SJCRH30 (cell line): Measurements from ENCODE around the gene NFKB2. TPM values are rescaled to one million over a fixed set of nuclear protein-coding genes. Genes with fewer than 3 reads are reported as not detected.

Experiments
- DNase-seq, 2 experiments: peaks; one replicate each; pipeline ENCODE4 v3.0.0-alpha.2; 2015 to 2020
- H3K27ac ChIP-seq: fragments of 250-450 bp; sonication (Bioruptor Pico); 2 replicates; pipeline ENCODE4 v1.5.1; 2020; ENCODE audit warnings: mild to moderate bottlenecking, moderate library complexity
- H3K27me3 ChIP-seq: fragments of 250-450 bp; sonication (Bioruptor Pico); 2 replicates; pipeline ENCODE4 v1.5.1; 2020; ENCODE audit warnings: mild to moderate bottlenecking, moderate library complexity
- H3K36me3 ChIP-seq: fragments of 250-450 bp; sonication (Bioruptor Pico); 2 replicates; pipeline ENCODE4 v1.5.1; 2020; ENCODE audit warnings: mild to moderate bottlenecking, moderate library complexity
- H3K4me1 ChIP-seq: fragments of 250-450 bp; sonication (Bioruptor Pico); 2 replicates; pipeline ENCODE4 v1.5.1; 2020; ENCODE audit warnings: mild to moderate bottlenecking, moderate library complexity
- H3K4me3 ChIP-seq: fragments of 250-450 bp; sonication (Bioruptor Pico); 2 replicates; pipeline ENCODE4 v1.5.1; 2020; ENCODE audit warnings: mild to moderate bottlenecking, moderate library complexity
- H3K9me3 ChIP-seq: fragments of 250-450 bp; sonication (Bioruptor Pico); replicated peaks from 2 replicates; pipeline ENCODE4 v1.5.1; 2020; ENCODE audit warnings: mild to moderate bottlenecking, moderate library complexity
- total RNA-seq: library from RNA; depleted of rRNA; stranded (reverse); fragments of >200 nt; shearing (Covaris generic); gene quantifications from 2 replicates; pipeline ENCODE4 v1.2.3, GENCODE V29; 2014

Gene NFKB2
- total RNA-seq, 1 experiment from 2014 or later, result 25.3 TPM

GRCh38 chr10:102384053-102384452 lies 11.5 kb upstream of the NFKB2 start:
- Histone ChIP-seq H3K9me3 (no peaks in the 10 kb centered on the region), H3K4me1 (no peaks in the 10 kb centered on the region), H3K27ac (no peak overlapping the region), H3K27me3 (no peaks in the 10 kb centered on the region), H3K4me3 (no peak overlapping the region), H3K36me3 (peaks cover 47% of the 10 kb centered on the region)
- no peak for DNase-seq

GRCh38 chr10:102384606-102385429 lies 10.7 kb upstream of the NFKB2 start:
- peaks cover 40% of the 10 kb centered on the region for H3K36me3 ChIP-seq
- no peak overlapping the region for H3K4me3 ChIP-seq
- no peaks in the 10 kb centered on the region for H3K9me3 ChIP-seq
- no peaks in the 10 kb centered on the region for H3K27me3 ChIP-seq
- no peak overlapping the region for H3K27ac ChIP-seq
- no peak for DNase-seq
- H3K4me1 ChIP-seq, result no peaks in the 10 kb centered on the region

GRCh38 chr10:102389894-102390293 lies 5.6 kb upstream of the NFKB2 start:
- H3K27me3 ChIP-seq, result no peaks in the 10 kb centered on the region
- H3K27ac ChIP-seq, result no peak overlapping the region
- no peak for DNase-seq
- 0 out of 2 replicates have a peak, but pooled peaks cover 3% of the 10 kb centered on the region for H3K4me1 ChIP-seq
- H3K9me3 ChIP-seq, result no peaks in the 10 kb centered on the region
- no peak overlapping the region for H3K4me3 ChIP-seq
- H3K36me3 ChIP-seq, result no peaks in the 10 kb centered on the region

DNA sequence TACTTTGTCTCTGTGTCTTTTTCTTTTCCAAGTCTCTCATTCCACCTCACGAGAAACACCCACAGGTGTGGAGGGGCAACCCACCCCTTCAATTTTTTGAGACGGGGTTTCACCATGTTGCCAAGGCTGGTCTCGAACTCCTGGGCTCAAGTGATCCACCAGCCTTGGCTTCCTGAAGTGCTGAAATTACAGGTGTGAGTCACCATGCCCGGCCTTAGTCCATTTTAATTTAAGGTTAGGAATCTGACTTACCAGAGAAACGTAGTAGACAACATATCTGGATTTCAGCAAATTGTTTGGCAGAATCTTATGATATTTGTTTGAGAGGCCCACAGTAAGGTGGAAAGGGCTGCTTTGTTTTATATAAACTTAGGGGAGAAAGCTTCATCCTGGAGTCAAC lies 3.2 kb upstream of the NFKB2 start:
- Histone ChIP-seq H3K36me3 (no peaks in the 10 kb centered on the region), H3K27me3 (no peaks in the 10 kb centered on the region)

DNA sequence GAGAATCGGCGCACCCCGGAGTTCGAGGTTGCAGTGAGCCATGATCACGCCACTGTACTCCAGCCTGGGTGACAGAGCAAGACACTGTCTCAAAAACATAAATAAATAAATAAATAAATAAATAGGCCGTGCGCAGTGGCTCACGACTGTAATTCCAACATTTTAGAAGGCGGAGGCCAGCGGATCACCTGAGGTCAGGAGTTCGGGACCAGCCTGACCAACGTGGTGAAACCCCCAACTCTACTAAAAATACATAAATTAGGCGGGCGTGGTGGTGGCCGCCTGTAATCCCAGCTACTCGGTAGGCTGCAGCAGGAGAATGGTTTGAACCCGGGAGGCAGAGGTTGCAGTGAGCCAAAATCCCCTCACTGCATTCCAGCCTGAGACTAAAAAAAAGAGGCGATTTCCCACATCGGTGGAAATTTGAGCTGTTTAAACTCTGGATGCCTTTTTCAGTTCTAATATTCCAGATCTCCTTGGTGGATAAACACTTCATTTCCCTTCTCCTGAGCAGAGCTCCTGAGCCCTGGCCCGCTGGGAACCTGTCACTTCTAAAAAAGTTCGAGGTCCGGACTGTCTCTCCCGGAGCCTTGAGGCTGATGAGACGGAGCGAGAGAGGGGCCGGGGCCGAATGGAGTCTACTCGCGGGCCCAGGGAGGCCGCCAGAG lies 2.0 kb upstream of the NFKB2 start:
- DNase-seq, result no peak
- peaks cover 8% of the 10 kb centered on the region; the same call in 1 of the 2 replicates for H3K4me1 ChIP-seq
- H3K36me3 ChIP-seq, result no peaks in the 10 kb centered on the region
- no peaks in the 10 kb centered on the region for H3K27me3 ChIP-seq
- H3K9me3 ChIP-seq, result no peaks in the 10 kb centered on the region
- peak overlapping the region; percentile 45; the same call in 1 of the 2 replicates for H3K27ac ChIP-seq
- peak overlapping the region; percentile 83 for H3K4me3 ChIP-seq

More for the DNA sequence above, 3.2 kb upstream of the NFKB2 start:
- H3K4me1 ChIP-seq, result peaks cover 8% of the 10 kb centered on the region; the same call in 1 of the 2 replicates
- no peak for DNase-seq
- no peaks in the 10 kb centered on the region for H3K9me3 ChIP-seq
- no peak overlapping the region for H3K27ac ChIP-seq
- H3K4me3 ChIP-seq, result no peak overlapping the region

DNA sequence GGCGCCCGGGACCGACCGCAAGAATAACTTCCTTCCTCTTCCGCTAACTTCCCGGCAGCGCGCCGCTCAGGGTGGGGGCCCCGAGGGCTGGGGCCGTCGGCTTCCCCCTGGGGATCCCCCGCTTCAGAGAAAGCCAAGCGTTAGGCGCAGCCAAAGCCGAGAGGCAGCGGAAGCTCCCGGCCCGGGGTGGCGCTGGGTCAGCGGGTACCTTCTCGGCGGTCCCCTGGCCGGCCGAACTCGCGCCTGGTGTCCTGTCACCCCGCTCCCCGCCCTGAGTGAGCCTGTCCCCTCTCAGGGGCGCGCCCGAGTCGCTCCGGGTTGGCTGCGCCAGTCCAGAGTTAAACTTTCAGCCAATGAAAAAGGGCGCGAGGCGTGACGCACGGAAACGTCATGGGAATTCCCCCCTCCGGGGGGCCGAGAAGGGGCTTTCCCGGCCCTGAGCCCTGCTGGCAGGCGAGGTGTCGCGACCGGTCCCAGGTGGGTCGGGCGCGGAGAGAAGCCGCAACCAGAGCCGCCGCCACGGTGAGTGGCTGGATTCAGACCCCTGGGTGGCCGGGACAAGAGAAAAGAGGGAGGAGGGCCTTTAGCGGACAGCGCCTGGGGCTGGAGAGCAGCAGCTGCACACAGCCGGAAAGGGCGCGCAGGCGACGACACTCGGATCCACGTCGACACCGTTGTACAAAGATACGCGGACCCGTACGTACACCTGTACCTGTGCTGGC lies 1.3 kb upstream of the NFKB2 start:
- H3K36me3 ChIP-seq, result no peaks in the 10 kb centered on the region
- H3K4me3 ChIP-seq, result peak overlapping the region; percentile 83
- H3K27me3 ChIP-seq, result no peaks in the 10 kb centered on the region
- peaks cover 8% of the 10 kb centered on the region; the same call in 1 of the 2 replicates for H3K4me1 ChIP-seq
- peak; percentile 99 for DNase-seq
- H3K9me3 ChIP-seq, result no peaks in the 10 kb centered on the region
- H3K27ac ChIP-seq, result peak overlapping the region; percentile 45

DNA sequence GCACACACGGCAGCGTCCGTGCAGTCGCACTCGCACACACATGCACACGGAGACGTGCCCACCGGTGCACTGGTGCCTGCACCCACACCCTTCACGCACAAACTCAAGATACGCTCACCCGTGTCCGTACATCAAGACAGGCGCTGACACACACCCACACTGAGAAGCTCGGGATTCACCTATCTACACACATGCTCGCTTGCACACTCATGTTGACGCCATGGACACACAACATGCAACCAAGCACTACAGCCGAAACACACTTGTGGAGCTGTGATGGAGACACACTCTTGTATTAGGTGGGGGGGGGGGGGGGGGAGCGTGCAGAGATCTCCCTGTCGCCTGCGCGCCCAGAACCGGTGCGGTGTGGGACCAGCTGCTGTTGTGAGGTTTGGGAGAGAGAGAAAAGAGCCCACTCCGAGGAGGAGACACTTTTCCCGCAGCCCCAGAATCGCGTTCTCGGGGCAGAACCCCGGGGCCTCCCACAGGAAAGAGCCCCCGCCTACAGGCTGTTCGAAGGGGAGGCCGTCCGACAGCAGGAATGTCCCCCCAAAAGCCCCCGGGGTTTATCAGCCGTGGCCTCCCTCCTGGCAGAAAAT lies 605 bp upstream of the NFKB2 start:
- peak; percentile 73 to 75 for DNase-seq
- Histone ChIP-seq H3K27me3 (no peaks in the 10 kb centered on the region), H3K9me3 (no peaks in the 10 kb centered on the region), H3K27ac (peak overlapping the region; percentile 45), H3K4me3 (peak overlapping the region; percentile 83), H3K4me1 (peaks cover 8% of the 10 kb centered on the region; the same call in 1 of the 2 replicates), H3K36me3 (no peaks in the 10 kb centered on the region)

- no peak overlapping the region for H3K27ac ChIP-seq
- no peaks in the 10 kb centered on the region for H3K9me3 ChIP-seq
- DNase-seq, result no peak
- H3K4me1 ChIP-seq, result peaks cover 5% of the 10 kb centered on the region; the same call in 1 of the 2 replicates
- no peaks in the 10 kb centered on the region for H3K27me3 ChIP-seq
- peak overlapping the region; percentile 83 for H3K4me3 ChIP-seq
- H3K36me3 ChIP-seq, result no peaks in the 10 kb centered on the region
Measured at GRCh38 chr10:102396317-102396650, 779 bp downstream of the NFKB2 start.

DNA sequence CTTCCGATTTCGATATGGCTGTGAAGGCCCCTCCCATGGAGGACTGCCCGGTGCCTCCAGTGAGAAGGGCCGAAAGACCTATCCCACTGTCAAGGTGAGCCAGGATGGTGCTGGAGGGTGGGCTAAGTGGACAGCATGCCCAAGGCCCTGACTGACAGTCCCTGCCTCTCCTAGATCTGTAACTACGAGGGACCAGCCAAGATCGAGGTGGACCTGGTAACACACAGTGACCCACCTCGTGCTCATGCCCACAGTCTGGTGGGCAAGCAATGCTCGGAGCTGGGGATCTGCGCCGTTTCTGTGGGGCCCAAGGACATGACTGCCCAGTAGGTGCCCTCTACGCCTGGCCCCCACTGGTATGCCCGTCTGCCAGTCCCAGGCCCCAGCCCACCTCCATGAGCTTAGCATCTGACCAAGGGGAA lies 1.2 kb downstream of the NFKB2 start:
- no peaks in the 10 kb centered on the region for H3K27me3 ChIP-seq
- no peak for DNase-seq
- peaks cover 9% of the 10 kb centered on the region; the same call in 1 of the 2 replicates for H3K4me1 ChIP-seq
- no peak overlapping the region for H3K27ac ChIP-seq
- H3K4me3 ChIP-seq, result no peak overlapping the region
- H3K36me3 ChIP-seq, result no peaks in the 10 kb centered on the region
- H3K9me3 ChIP-seq, result no peaks in the 10 kb centered on the region

GRCh38 chr10:102397222-102398171 lies 2.0 kb downstream of the NFKB2 start:
- DNase-seq, result no peak
- Histone ChIP-seq H3K27ac (no peak overlapping the region), H3K4me1 (peaks cover 13% of the 10 kb centered on the region; the same call in 1 of the 2 replicates), H3K9me3 (no peaks in the 10 kb centered on the region), H3K4me3 (no peak overlapping the region), H3K27me3 (no peaks in the 10 kb centered on the region), H3K36me3 (no peaks in the 10 kb centered on the region)

GRCh38 chr10:102398172-102399020 lies 2.9 kb downstream of the NFKB2 start:
- H3K4me1 ChIP-seq, result peaks cover 13% of the 10 kb centered on the region; the same call in 1 of the 2 replicates
- DNase-seq, result no peak

DNA sequence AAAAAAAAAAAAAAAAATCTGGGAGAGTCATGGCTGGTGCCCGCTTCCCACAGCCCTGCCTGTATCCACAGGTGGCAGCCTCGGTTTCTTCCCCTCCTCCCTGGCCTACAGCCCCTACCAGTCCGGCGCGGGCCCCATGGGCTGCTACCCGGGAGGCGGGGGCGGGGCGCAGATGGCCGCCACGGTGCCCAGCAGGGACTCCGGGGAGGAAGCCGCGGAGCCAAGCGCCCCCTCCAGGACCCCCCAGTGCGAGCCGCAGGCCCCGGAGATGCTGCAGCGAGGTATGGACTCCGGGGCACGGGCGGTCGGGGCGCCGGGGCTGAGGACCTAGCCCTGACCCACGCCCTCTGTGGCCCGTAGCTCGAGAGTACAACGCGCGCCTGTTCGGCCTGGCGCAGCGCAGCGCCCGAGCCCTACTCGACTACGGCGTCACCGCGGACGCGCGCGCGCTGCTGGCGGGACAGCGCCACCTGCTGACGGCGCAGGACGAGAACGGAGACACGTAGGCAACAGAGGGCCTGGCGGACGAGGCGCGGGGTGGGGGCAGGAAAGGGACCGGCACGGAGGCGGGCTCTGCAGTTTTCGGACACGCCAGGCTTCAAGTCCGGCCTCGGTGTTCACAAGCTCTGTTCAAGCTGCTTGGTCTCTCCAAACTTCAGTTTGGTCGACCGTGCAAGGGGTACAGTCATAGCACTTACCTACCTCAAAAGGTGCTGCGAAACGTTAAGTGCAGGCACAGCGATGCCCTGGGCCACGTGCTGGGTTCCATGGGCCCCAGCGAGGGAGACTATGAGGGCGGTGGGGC lies 3.9 kb downstream of the NFKB2 start:
- H3K36me3 ChIP-seq, result no peaks in the 10 kb centered on the region
- H3K27ac ChIP-seq, result peak overlapping the region; percentile 52
- peaks cover 13% of the 10 kb centered on the region; the same call in 1 of the 2 replicates for H3K4me1 ChIP-seq
- H3K4me3 ChIP-seq, result peak overlapping the region; percentile 65
- DNase-seq, result peak; percentile 93 to 95
- no peaks in the 10 kb centered on the region for H3K9me3 ChIP-seq
- H3K27me3 ChIP-seq, result no peaks in the 10 kb centered on the region

More at GRCh38 chr10:102398172-102399020, 2.9 kb downstream of the NFKB2 start:
- H3K9me3 ChIP-seq, result no peaks in the 10 kb centered on the region
- no peak overlapping the region for H3K4me3 ChIP-seq
- no peak overlapping the region for H3K27ac ChIP-seq
- no peaks in the 10 kb centered on the region for H3K36me3 ChIP-seq
- no peaks in the 10 kb centered on the region for H3K27me3 ChIP-seq
